H9 (cell line): ENCODE measurements around the gene TANGO6. TPM values are rescaled to one million over a fixed set of nuclear protein-coding genes. Genes with fewer than 3 reads are reported as not detected.

ENCODE experiments used
- DNase-seq: peaks from one replicate; pipeline ENCODE4 v3.0.0-alpha.2; 2017
- H2AFZ ChIP-seq: one replicate; pipeline ENCODE4 v1.6.1; 2013; ENCODE audit warnings: mild to moderate bottlenecking, low read length, control low read depth, moderate library complexity
- H2AK5ac ChIP-seq: 2 replicates; pipeline ENCODE4 v1.6.1; 2013; ENCODE audit warnings: low read length, control low read depth, mixed read lengths; ENCODE audit not compliant: insufficient read length
- H2BK120ac ChIP-seq: one replicate; pipeline ENCODE4 v1.6.1; 2013; ENCODE audit warnings: low read depth, mild to moderate bottlenecking, low read length, control low read depth, inconsistent platforms; ENCODE audit not compliant: poor library complexity, severe bottlenecking
- H2BK12ac ChIP-seq: 2 replicates; pipeline ENCODE4 v1.6.1; 2013; ENCODE audit warnings: low read length, control low read depth, mixed read lengths, low read depth; ENCODE audit not compliant: insufficient read length
- H2BK15ac ChIP-seq: 2 replicates; pipeline ENCODE4 v1.6.1; 2013; ENCODE audit warnings: low read depth, low read length, control low read depth
- H2BK20ac ChIP-seq: one replicate; pipeline ENCODE4 v1.6.1; 2013; ENCODE audit warnings: low read depth, mild to moderate bottlenecking, low read length, control low read depth, inconsistent platforms; ENCODE audit not compliant: poor library complexity, severe bottlenecking
- H2BK5ac ChIP-seq: 2 replicates; pipeline ENCODE4 v1.6.1; 2013; ENCODE audit warnings: low read length, control low read depth, mixed read lengths; ENCODE audit not compliant: insufficient read length
- H3K14ac ChIP-seq: 2 replicates; pipeline ENCODE4 v1.6.1; 2013; ENCODE audit warnings: low read length, control low read depth; ENCODE audit not compliant: insufficient read depth
- H3K18ac ChIP-seq: 2 replicates; pipeline ENCODE4 v1.6.1; 2013; ENCODE audit warnings: low read depth, mild to moderate bottlenecking, mixed read lengths, low read length, control low read depth; ENCODE audit not compliant: insufficient read length
- H3K23ac ChIP-seq: 2 replicates; pipeline ENCODE4 v1.6.1; 2013; ENCODE audit warnings: low read length, control low read depth, mixed read lengths, low read depth; ENCODE audit not compliant: insufficient read length
- H3K23me2 ChIP-seq: 2 replicates; pipeline ENCODE4 v1.6.1; 2013; ENCODE audit warnings: low read depth, mild to moderate bottlenecking, mixed read lengths, low read length, control low read depth; ENCODE audit not compliant: insufficient read length, poor library complexity, severe bottlenecking
- H3K27ac ChIP-seq: 2 replicates; pipeline ENCODE4 v1.5.1; 2013; ENCODE audit warnings: low read length, control low read depth, mixed read lengths, low read depth; ENCODE audit not compliant: insufficient read length
- H3K27me3 ChIP-seq: 2 replicates; pipeline ENCODE4 v1.6.1; 2013; ENCODE audit warnings: low read length, control low read depth, inconsistent platforms; ENCODE audit not compliant: insufficient read depth
- H3K4ac ChIP-seq: 2 replicates; pipeline ENCODE4 v1.6.1; 2013; ENCODE audit warnings: low read depth, mild to moderate bottlenecking, control low read depth, inconsistent platforms, low read length, moderate library complexity
- H3K4me1 ChIP-seq: 2 replicates; pipeline ENCODE4 v1.6.1; 2013; ENCODE audit warnings: low read length, control low read depth, inconsistent platforms; ENCODE audit not compliant: insufficient read depth
- H3K4me2 ChIP-seq: 2 replicates; pipeline ENCODE4 v1.6.1; 2013; ENCODE audit warnings: low read length, control low read depth, mixed read lengths; ENCODE audit not compliant: insufficient read length, insufficient read depth
- H3K56ac ChIP-seq: 2 replicates; pipeline ENCODE4 v1.6.1; 2013; ENCODE audit warnings: low read depth, mild to moderate bottlenecking, mixed read lengths, low read length, control low read depth; ENCODE audit not compliant: insufficient read length
- H3K79me1 ChIP-seq: 2 replicates; pipeline ENCODE4 v1.6.1; 2013; ENCODE audit warnings: low read depth, mild to moderate bottlenecking, moderate library complexity, low read length, control low read depth, inconsistent platforms; ENCODE audit not compliant: insufficient read depth, poor library complexity, severe bottlenecking
- H3K79me2 ChIP-seq: 2 replicates; pipeline ENCODE4 v1.6.1; 2013; ENCODE audit warnings: low read length, control low read depth, inconsistent platforms; ENCODE audit not compliant: insufficient read depth
- H3K9ac ChIP-seq: 2 replicates; pipeline ENCODE4 v1.6.1; 2013; ENCODE audit warnings: low read length, control low read depth, mixed read lengths; ENCODE audit not compliant: insufficient read length; ENCODE audit errors: extremely low read depth
- H3K9me3 ChIP-seq: one replicate; pipeline ENCODE4 v1.6.1; 2013; ENCODE audit warnings: low read depth, low read length, inconsistent platforms; ENCODE audit not compliant: control insufficient read depth
- H3T11ph ChIP-seq: one replicate; pipeline ENCODE4 v1.6.1; 2013; ENCODE audit warnings: mild to moderate bottlenecking, low read length, control low read depth, inconsistent platforms
- H4K20me1 ChIP-seq: one replicate; pipeline ENCODE4 v1.6.1; 2013; ENCODE audit not compliant: control insufficient read depth, insufficient read length, insufficient read depth
- H4K5ac ChIP-seq: 2 replicates; pipeline ENCODE4 v1.6.1; 2013; ENCODE audit warnings: low read depth, mild to moderate bottlenecking, mixed read lengths, low read length, control low read depth; ENCODE audit not compliant: insufficient read length
- H4K8ac ChIP-seq: replicated peaks from 2 replicates; pipeline ENCODE4 v1.6.1; 2013; ENCODE audit warnings: low read length, control low read depth, mixed read lengths, low read depth; ENCODE audit not compliant: insufficient read length
- H4K91ac ChIP-seq: 2 replicates; pipeline ENCODE4 v1.6.1; 2013; ENCODE audit warnings: low read depth, mild to moderate bottlenecking, moderate library complexity, mixed read lengths, low read length, control low read depth; ENCODE audit not compliant: insufficient read length
- H3K27ac Mint-ChIP-seq, 3 experiments: 2 replicates in 2 of 3; 3 replicates in 1 of 3; pipeline ENCODE4 v1.8.0; 2020 to 2021; ENCODE audit warnings: mixed read lengths in 3 of 3, mild to moderate bottlenecking in 1 of 3, moderate library complexity in 1 of 3
- H3K27me3 Mint-ChIP-seq: 2 replicates; pipeline ENCODE4 v1.8.0; 2021; ENCODE audit warnings: low read depth, mild to moderate bottlenecking, moderate library complexity, mixed read lengths
- H3K36me3 Mint-ChIP-seq, 3 experiments: 2 replicates in 2 of 3; 3 replicates in 1 of 3; pipeline ENCODE4 v1.8.0; 2020 to 2021; ENCODE audit warnings: low read depth in 3 of 3, mixed read lengths in 3 of 3; ENCODE audit not compliant: insufficient read depth in 1 of 3
- H3K4me1 Mint-ChIP-seq, 2 experiments: 2 replicates each; pipeline ENCODE4 v1.8.0; 2020; ENCODE audit warnings: mixed read lengths in 2 of 2
- H3K4me3 Mint-ChIP-seq, 2 experiments: 2 replicates in 1 of 2; 3 replicates in 1 of 2; pipeline ENCODE4 v1.8.0; 2020 to 2021; ENCODE audit warnings: mild to moderate bottlenecking in 2 of 2, mixed read lengths in 2 of 2, moderate library complexity in 1 of 2
- H3K9me3 Mint-ChIP-seq, 2 experiments: 2 replicates in 1 of 2; 3 replicates in 1 of 2; pipeline ENCODE4 v1.8.0; 2020; ENCODE audit warnings: mild to moderate bottlenecking in 2 of 2, mixed read lengths in 2 of 2, moderate library complexity in 1 of 2
- WGBS: extraction: QIAGEN DNeasy Blood & Tissue Kit; methylation state at CpG from one replicate; pipeline ENCODE4 v1.1.7; 2013; ENCODE audit warnings: missing lambda C conversion rate, low lambda C conversion rate, mixed read lengths; ENCODE audit not compliant: insufficient read length; ENCODE audit errors: extremely low coverage; 5-methylcytosine and 5-hydroxymethylcytosine counted together
- total RNA-seq: library from RNA; stranded (reverse); gene quantifications from 2 replicates; pipeline ENCODE4 v1.2.1, GENCODE V29; 2021
- TF ChIP-seq, protein P1 (sequence below): fragments of 200-600 bp; sonication (generic); conservative IDR thresholded peaks from 3 replicates; pipeline ENCODE4 v1.8.0; 2021; ENCODE audit warnings: antibody characterized with exemption, mild to moderate bottlenecking

Gene TANGO6
- total RNA-seq, 1 experiment from 2014 or later = 12.0 TPM

DNA sequence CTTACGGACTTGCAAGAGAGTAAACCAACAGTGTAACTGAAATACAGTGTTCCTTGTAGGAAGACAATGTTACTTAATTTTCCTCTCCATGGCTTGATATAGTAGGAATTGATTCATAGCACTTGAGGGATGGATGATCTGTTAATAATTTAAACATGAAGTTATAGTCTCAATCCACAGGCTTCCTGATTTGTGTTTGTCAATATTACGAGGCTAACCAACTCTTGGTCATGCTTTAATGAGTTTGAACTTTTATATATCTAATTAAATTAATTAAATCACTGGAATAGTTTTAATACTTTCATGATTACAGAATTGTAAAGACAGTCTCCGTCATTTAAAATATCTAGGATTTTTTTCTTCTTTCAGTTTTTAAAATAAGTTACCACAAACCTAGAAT lies 150.1 kb downstream of the TANGO6 start:
- Histone ChIP-seq H2BK15ac (no peak overlapping the region), H2AFZ (no peak overlapping the region), H4K91ac (no peak overlapping the region), H3K9me3 (no peaks in the 10 kb centered on the region), H2BK120ac (no peak overlapping the region), H3K14ac (no peak overlapping the region), H2BK20ac (no peak overlapping the region), H2BK5ac (no peak overlapping the region), H3K23me2 (no peaks in the 10 kb centered on the region), H3K79me1 (no peaks in the 10 kb centered on the region), H3K4ac (no peak overlapping the region), H3K9ac (no peak overlapping the region), H2BK12ac (no peak overlapping the region), H2AK5ac (no peak overlapping the region), H3K4me1 (peaks cover 10% of the 10 kb centered on the region; the same call in 1 of the 2 replicates), H3K4me2 (no peak overlapping the region), H3K18ac (no peak overlapping the region), H3K27me3 (no peaks in the 10 kb centered on the region), H4K5ac (no peak overlapping the region), H4K20me1 (no peaks in the 10 kb centered on the region), H3K79me2 (no peaks in the 10 kb centered on the region), H3K23ac (no peak overlapping the region), H4K8ac (no peak overlapping the region), H3K56ac (no peak overlapping the region), H3K27ac (no peak overlapping the region), H3T11ph (no peak overlapping the region)
- TF ChIP-seq, protein P1, sequence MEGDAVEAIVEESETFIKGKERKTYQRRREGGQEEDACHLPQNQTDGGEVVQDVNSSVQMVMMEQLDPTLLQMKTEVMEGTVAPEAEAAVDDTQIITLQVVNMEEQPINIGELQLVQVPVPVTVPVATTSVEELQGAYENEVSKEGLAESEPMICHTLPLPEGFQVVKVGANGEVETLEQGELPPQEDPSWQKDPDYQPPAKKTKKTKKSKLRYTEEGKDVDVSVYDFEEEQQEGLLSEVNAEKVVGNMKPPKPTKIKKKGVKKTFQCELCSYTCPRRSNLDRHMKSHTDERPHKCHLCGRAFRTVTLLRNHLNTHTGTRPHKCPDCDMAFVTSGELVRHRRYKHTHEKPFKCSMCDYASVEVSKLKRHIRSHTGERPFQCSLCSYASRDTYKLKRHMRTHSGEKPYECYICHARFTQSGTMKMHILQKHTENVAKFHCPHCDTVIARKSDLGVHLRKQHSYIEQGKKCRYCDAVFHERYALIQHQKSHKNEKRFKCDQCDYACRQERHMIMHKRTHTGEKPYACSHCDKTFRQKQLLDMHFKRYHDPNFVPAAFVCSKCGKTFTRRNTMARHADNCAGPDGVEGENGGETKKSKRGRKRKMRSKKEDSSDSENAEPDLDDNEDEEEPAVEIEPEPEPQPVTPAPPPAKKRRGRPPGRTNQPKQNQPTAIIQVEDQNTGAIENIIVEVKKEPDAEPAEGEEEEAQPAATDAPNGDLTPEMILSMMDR = no peak
- H3K4me1 Mint-ChIP-seq = peaks cover 50% of the 10 kb centered on the region in 2 experiments
- H3K36me3 Mint-ChIP-seq = peaks cover 0 to 10% (median 0%) of the 10 kb centered on the region in 3 experiments; a peak in 2 of 7 replicates
- WGBS = no CpG with 5 or more reads among the region's 3 CpGs
- no peak overlapping the region for H3K4me3 Mint-ChIP-seq
- no peaks in the 10 kb centered on the region for H3K27me3 Mint-ChIP-seq
- H3K9me3 Mint-ChIP-seq = peaks cover 0 to 6% of the 10 kb centered on the region in 2 experiments; a peak in 3 of 5 replicates
- H3K27ac Mint-ChIP-seq = no peak overlapping the region
- DNase-seq = no peak
